PC-3 (cell line): ENCODE results near the gene SARNP. TPM values are rescaled to one million over a fixed set of nuclear protein-coding genes. Genes with fewer than 3 reads are reported as not detected.
A peak's percentile ranks its signal among the peaks of the same experiment; 100 is the strongest.

Source experiments
- ATAC-seq: fragments of 200-7000 bp; cut with Tn5 transposase; 2 replicates; pipeline ENCODE4 v1.9.1; 2020; ENCODE audit warnings: mild to moderate bottlenecking, moderate library complexity
- BruUV-seq: library from RNA; stranded (reverse); fragments of 400-500 nt; replicated peaks from 2 replicates; lab custom pipeline; 2021; lab: Mats Ljungman, UMichigan
- CTCF ChIA-PET: fragments of 300-600 bp; sonication (Branson Sonifier 250); formaldehyde crosslinking; loops from one replicate; lab custom pipeline; 2022; ENCODE audit warnings: antibody characterized with exemption; lab: Charles Lee
- POLR2A ChIA-PET: fragments of 300-600 bp; sonication (Branson Sonifier 250); formaldehyde crosslinking; loops from one replicate; lab custom pipeline; 2022; ENCODE audit warnings: antibody characterized with exemption; ENCODE audit not compliant: unreplicated experiment; lab: Charles Lee
- DNase-seq: peaks from one replicate; pipeline ENCODE4 v3.0.0-alpha.2; 2015
- H2AFZ ChIP-seq: fragments of 300-600 bp; sonication (generic); 2 replicates; pipeline ENCODE4 v1.6.0; 2016; ENCODE audit warnings: antibody characterized with exemption, low read length
- H3F3A ChIP-seq: fragments of 300-600 bp; sonication (generic); one replicate; pipeline ENCODE4 v1.6.0; 2017; ENCODE audit warnings: antibody characterized with exemption, low read length, control low read depth, mild to moderate bottlenecking; ENCODE audit not compliant: unreplicated experiment
- H3K27ac ChIP-seq: fragments of 300-600 bp; sonication (generic); 2 replicates; pipeline ENCODE4 v1.5.1; 2016; ENCODE audit warnings: mild to moderate bottlenecking, low read length
- H3K27me3 ChIP-seq: fragments of 300-600 bp; sonication (generic); 2 replicates; pipeline ENCODE4 v1.6.1; 2016; ENCODE audit warnings: low read length, mixed read lengths
- H3K36me3 ChIP-seq: fragments of 300-600 bp; sonication (generic); 2 replicates; pipeline ENCODE4 v1.6.1; 2016; ENCODE audit warnings: low read depth, mixed run types, low read length, mixed read lengths
- H3K4me1 ChIP-seq: fragments of 300-600 bp; sonication (generic); 2 replicates; pipeline ENCODE4 v1.5.1; 2016; ENCODE audit warnings: low read length; ENCODE audit not compliant: insufficient read depth
- H3K4me2 ChIP-seq: fragments of 300-600 bp; sonication (generic); 2 replicates; pipeline ENCODE4 v1.6.0; 2016; ENCODE audit warnings: low read length
- H3K4me3 ChIP-seq: fragments of 300-600 bp; sonication (generic); 2 replicates; pipeline ENCODE4 v1.5.1; 2016; ENCODE audit warnings: mild to moderate bottlenecking, low read length, mixed read lengths
- H3K79me2 ChIP-seq: fragments of 300-600 bp; sonication (generic); 2 replicates; pipeline ENCODE4 v1.6.1; 2017; ENCODE audit warnings: low read length, mixed read lengths
- H3K9ac ChIP-seq: fragments of 300-600 bp; sonication (generic); 2 replicates; pipeline ENCODE4 v1.6.0; 2016; ENCODE audit warnings: mild to moderate bottlenecking, low read length
- H3K9me2 ChIP-seq: fragments of 300-600 bp; sonication (generic); replicated peaks from 2 replicates; pipeline ENCODE4 v1.6.1; 2016; ENCODE audit warnings: mixed run types, low read length, mixed read lengths
- H3K9me3 ChIP-seq: fragments of 300-600 bp; sonication (generic); 2 replicates; pipeline ENCODE4 v1.6.1; 2016; ENCODE audit warnings: low read length, mixed read lengths
- H4K20me1 ChIP-seq: fragments of 300-600 bp; sonication (generic); 2 replicates; pipeline ENCODE4 v1.6.1; 2016; ENCODE audit warnings: low read length, mixed read lengths
- EZH2 ChIP-seq: fragments of 300-600 bp; sonication (generic); IDR thresholded peaks from one replicate; pipeline ENCODE4 v1.6.1; 2017; ENCODE audit warnings: antibody characterized with exemption, mild to moderate bottlenecking, low read length; ENCODE audit not compliant: unreplicated experiment
- EZH2phosphoT487 ChIP-seq: fragments of 300-600 bp; sonication (generic); IDR thresholded peaks from 2 replicates; pipeline ENCODE4 v1.6.1; 2018; ENCODE audit warnings: mild to moderate bottlenecking, antibody characterized with exemption, low read length, borderline replicate concordance
- intact Hi-C: fragments of 100-400 bp; cut with micrococcal nuclease; formaldehyde crosslinking; loops from 2 replicates; pipeline ENCODE4 v1.9.0; 2023
- total RNA-seq: library from RNA; depleted of rRNA; stranded (reverse); fragments of >200 nt; gene quantifications from 2 replicates; pipeline ENCODE4 v1.2.3, GENCODE V29; 2014
- TF ChIP-seq, protein P1 (sequence below): fragments of 300-600 bp; sonication (generic); conservative IDR thresholded peaks from 2 replicates; pipeline ENCODE4 v1.5.1; 2017; ENCODE audit warnings: antibody characterized with exemption, low read depth, mild to moderate bottlenecking, low read length

Gene SARNP
- total RNA-seq, 1 experiment from 2014 or later = 103 TPM

DNA sequence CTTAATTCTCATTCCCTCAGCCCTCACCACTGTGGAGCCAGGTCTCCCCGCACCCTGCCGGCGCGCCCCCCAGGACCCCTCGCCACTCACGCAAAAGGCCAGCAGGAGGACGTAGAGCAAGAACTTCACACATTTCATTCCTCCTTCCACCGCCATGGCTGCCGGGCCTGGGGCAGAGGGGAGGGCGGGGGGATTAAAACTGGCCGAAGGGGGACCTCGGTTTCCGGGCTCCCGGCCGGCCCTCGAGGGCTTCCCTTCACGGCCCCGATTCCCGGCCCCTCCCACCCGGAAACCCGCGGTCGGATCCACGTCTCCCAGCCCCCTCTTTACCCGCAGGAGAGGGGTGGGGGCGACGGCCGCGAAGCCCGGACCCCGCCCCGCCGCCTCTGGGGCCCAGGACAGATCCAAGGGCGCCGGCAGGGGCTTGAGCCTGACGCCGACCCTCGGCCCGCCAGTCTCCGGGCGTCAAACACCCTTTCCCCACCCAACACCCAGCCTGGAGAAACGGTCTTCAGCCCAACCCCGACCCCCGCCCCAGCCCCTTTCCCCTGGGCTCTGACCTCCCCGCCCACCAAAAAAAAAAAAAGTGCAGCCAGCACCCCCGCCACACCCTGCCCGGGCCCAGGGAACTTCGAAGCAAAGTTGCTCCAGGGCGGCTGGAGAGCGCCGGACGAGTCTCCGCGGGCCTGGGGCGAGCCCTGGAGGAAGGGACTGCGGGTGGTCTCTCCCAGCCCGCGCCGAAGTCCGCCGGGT lies 89.2 kb downstream of the SARNP start:
- Histone ChIP-seq H3K9ac (peak overlapping the region; percentile 97), H3K9me3 (no peaks in the 10 kb centered on the region), H3K4me2 (peak overlapping the region; percentile 99), H3F3A (no peaks in the 10 kb centered on the region), H3K27me3 (no peaks in the 10 kb centered on the region), H3K27ac (peak overlapping the region; percentile 98), H3K4me3 (peak overlapping the region; percentile 88), H3K4me1 (peaks cover 31% of the 10 kb centered on the region), H2AFZ (peak overlapping the region; percentile 84; the same call in 1 of the 2 replicates), H3K79me2 (peaks cover 37% of the 10 kb centered on the region), H3K36me3 (peaks cover 27% of the 10 kb centered on the region), H3K9me2 (no peaks in the 10 kb centered on the region), H4K20me1 (peaks cover 8% of the 10 kb centered on the region)
- intact Hi-C loops = no loop called here
- CTCF ChIA-PET = interaction anchor here (1.4 to 2.1 kb wide), 2 partner anchors 10 to 47 kb away, joined by 8 to 14 read pairs; a partner anchor contains a TSS
- POLR2A ChIA-PET = interaction anchor here (0.6 to 2.0 kb wide), 4 partner anchors 10 to 269 kb away, joined by 3 to 7 read pairs (median 5); partner anchors contain the start of gene SUOX
- DNase-seq = peak; percentile 50
- TF ChIP-seq, protein P1, sequence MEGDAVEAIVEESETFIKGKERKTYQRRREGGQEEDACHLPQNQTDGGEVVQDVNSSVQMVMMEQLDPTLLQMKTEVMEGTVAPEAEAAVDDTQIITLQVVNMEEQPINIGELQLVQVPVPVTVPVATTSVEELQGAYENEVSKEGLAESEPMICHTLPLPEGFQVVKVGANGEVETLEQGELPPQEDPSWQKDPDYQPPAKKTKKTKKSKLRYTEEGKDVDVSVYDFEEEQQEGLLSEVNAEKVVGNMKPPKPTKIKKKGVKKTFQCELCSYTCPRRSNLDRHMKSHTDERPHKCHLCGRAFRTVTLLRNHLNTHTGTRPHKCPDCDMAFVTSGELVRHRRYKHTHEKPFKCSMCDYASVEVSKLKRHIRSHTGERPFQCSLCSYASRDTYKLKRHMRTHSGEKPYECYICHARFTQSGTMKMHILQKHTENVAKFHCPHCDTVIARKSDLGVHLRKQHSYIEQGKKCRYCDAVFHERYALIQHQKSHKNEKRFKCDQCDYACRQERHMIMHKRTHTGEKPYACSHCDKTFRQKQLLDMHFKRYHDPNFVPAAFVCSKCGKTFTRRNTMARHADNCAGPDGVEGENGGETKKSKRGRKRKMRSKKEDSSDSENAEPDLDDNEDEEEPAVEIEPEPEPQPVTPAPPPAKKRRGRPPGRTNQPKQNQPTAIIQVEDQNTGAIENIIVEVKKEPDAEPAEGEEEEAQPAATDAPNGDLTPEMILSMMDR = no peak
- no peak for TF ChIP-seq EZH2
- no peak for TF ChIP-seq EZH2phosphoT487
- ATAC-seq = peak; percentile 4
- BruUV-seq = no TSS peak

DNA sequence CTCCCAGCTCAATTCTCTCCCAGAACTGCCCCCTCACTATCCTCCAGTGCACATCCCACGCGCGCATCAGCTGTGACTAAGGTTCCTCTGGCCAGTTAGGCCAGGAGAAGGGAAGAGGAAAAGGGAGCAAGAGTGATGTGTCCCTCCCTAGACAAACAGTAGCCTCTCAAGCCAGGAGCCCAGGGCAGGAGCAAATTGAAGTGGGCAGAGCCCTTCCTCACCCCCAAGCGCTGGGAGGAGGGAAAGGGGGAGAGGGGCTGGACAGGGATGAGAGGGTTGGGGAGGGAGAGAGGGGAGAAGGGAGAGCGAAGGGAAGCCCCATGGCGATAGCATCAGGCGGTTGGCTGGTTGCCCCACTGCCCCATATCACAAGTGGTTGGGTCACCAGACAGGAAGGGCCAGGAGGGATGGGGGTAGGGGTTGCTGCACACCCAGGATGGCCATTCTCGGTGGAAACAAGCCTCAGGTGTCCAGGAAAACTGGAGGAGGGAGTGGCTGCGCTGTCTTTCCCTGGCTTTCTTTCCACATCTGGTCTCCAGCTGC lies 89.8 kb downstream of the SARNP start:
- TF ChIP-seq EZH2phosphoT487 (no peak), EZH2 (no peak)
- TF ChIP-seq, protein P1 = no peak
- DNase-seq (peak; percentile 73), ATAC-seq (peak; percentile 44)
- Histone ChIP-seq H2AFZ (peak overlapping the region; percentile 22; the same call in 1 of the 2 replicates), H3K9ac (peak overlapping the region; percentile 97), H4K20me1 (peaks cover 8% of the 10 kb centered on the region), H3K27ac (peak overlapping the region; percentile 98), H3K79me2 (peaks cover 37% of the 10 kb centered on the region), H3K4me2 (peak overlapping the region; percentile 99), H3K27me3 (no peaks in the 10 kb centered on the region), H3K9me3 (no peaks in the 10 kb centered on the region), H3K4me1 (peaks cover 31% of the 10 kb centered on the region), H3K9me2 (no peaks in the 10 kb centered on the region), H3K4me3 (peak overlapping the region; percentile 88), H3F3A (no peaks in the 10 kb centered on the region), H3K36me3 (peaks cover 27% of the 10 kb centered on the region)
- POLR2A ChIA-PET = no interaction called here
- intact Hi-C loops = no loop called here
- CTCF ChIA-PET = interaction anchor here (0.9 kb wide), 1 partner anchor 9 kb away, joined by 3 read pairs; no protein-coding TSS in a partner anchor
- TSS peak; percentile 35 for BruUV-seq
